DOHH2 (cell line): ENCODE measurements around the gene ATP10B.

Source experiments
- H3F3A ChIP-seq: fragments of 200-600 bp; sonication (generic), shearing (Covaris generic); 2 replicates; pipeline ENCODE4 v1.6.0; 2016; ENCODE audit warnings: antibody characterized with exemption, mild to moderate bottlenecking; ENCODE audit not compliant: control insufficient read depth, insufficient read depth
- H3K27ac ChIP-seq: fragments of 200-600 bp; sonication (generic); 2 replicates; pipeline ENCODE4 v1.5.1; 2014; ENCODE audit warnings: low read depth, mild to moderate bottlenecking, low read length, moderate library complexity
- H3K27me3 ChIP-seq: fragments of 200-600 bp; sonication (generic); 2 replicates; pipeline ENCODE4 v1.6.1; 2014; ENCODE audit warnings: mild to moderate bottlenecking, low read length, mixed read lengths; ENCODE audit not compliant: control insufficient read depth
- H3K36me3 ChIP-seq: fragments of 200-600 bp; sonication (generic); 2 replicates; pipeline ENCODE4 v1.6.1; 2014; ENCODE audit warnings: mild to moderate bottlenecking, low read length, moderate library complexity, mixed read lengths; ENCODE audit not compliant: control insufficient read depth
- H3K4me1 ChIP-seq: fragments of 200-600 bp; sonication (generic); 2 replicates; pipeline ENCODE4 v1.6.1; 2014; ENCODE audit warnings: mild to moderate bottlenecking, low read length, mixed read lengths; ENCODE audit not compliant: control insufficient read depth
- H3K4me2 ChIP-seq: fragments of 200-600 bp; sonication (generic); 2 replicates; pipeline ENCODE4 v1.6.0; 2014; ENCODE audit warnings: mild to moderate bottlenecking, low read length, moderate library complexity
- H3K4me3 ChIP-seq: fragments of 200-600 bp; sonication (generic); 2 replicates; pipeline ENCODE4 v1.5.1; 2014; ENCODE audit warnings: mild to moderate bottlenecking, low read length, mixed read lengths
- H3K79me2 ChIP-seq: fragments of 200-600 bp; sonication (generic); 2 replicates; pipeline ENCODE4 v1.6.1; 2014; ENCODE audit warnings: mild to moderate bottlenecking, low read length, mixed read lengths; ENCODE audit not compliant: control insufficient read depth
- H3K9me2 ChIP-seq: fragments of 200-600 bp; sonication (generic); replicated peaks from 2 replicates; pipeline ENCODE4 v1.6.1; 2014; ENCODE audit warnings: mild to moderate bottlenecking, low read length, mixed read lengths; ENCODE audit not compliant: control insufficient read depth
- H3K9me3 ChIP-seq: fragments of 200-600 bp; sonication (generic); 2 replicates; pipeline ENCODE4 v1.6.1; 2014; ENCODE audit warnings: antibody characterized with exemption, low read length, mixed read lengths; ENCODE audit not compliant: control insufficient read depth, insufficient read depth
- H4K20me1 ChIP-seq: fragments of 200-600 bp; sonication (generic); 2 replicates; pipeline ENCODE4 v1.6.0; 2014; ENCODE audit warnings: low read depth, mild to moderate bottlenecking, antibody characterized with exemption, low read length, moderate library complexity; ENCODE audit not compliant: control insufficient read depth, insufficient read depth
- EZH2phosphoT487 ChIP-seq: fragments of 200-600 bp; sonication (generic); IDR thresholded peaks from 2 replicates; pipeline ENCODE4 v1.6.1; 2017; ENCODE audit warnings: borderline replicate concordance, mild to moderate bottlenecking, antibody characterized with exemption, low read length, moderate library complexity, mixed read lengths
- TF ChIP-seq, protein P1 (sequence below): fragments of 200-600 bp; sonication (generic); IDR thresholded peaks from one replicate; pipeline ENCODE4 v1.5.1; 2014; ENCODE audit warnings: antibody characterized with exemption, mild to moderate bottlenecking, low read depth, low read length; ENCODE audit not compliant: poor library complexity, severe bottlenecking

The ATP10B gene

DNA sequence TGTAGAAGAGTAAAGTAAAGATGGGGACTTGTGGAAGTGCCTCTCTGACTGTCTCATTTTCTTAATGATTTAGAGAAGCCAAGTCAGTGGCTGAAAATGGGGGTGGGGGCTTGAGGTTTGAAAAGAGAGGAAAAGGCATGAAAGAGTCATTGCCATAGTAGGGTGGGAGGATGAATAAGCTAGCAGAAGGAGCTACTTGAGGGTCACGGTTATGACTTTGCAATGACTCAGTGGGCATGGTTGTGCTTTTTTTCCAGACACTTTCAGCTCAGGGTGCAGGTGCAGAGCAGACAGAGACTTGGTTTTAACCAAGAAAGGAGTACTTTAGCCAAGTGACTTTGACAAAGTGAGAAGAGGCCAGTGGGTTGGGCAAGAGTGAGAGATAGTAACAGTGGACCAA, 312.6 kb downstream of the ATP10B start:
- no peak overlapping the region for H3K4me3 ChIP-seq
- no peaks in the 10 kb centered on the region for H3K9me2 ChIP-seq
- no peak overlapping the region for H3K4me2 ChIP-seq
- H3K36me3 ChIP-seq: no peaks in the 10 kb centered on the region
- no peaks in the 10 kb centered on the region for H3K79me2 ChIP-seq
- TF ChIP-seq, protein P1, sequence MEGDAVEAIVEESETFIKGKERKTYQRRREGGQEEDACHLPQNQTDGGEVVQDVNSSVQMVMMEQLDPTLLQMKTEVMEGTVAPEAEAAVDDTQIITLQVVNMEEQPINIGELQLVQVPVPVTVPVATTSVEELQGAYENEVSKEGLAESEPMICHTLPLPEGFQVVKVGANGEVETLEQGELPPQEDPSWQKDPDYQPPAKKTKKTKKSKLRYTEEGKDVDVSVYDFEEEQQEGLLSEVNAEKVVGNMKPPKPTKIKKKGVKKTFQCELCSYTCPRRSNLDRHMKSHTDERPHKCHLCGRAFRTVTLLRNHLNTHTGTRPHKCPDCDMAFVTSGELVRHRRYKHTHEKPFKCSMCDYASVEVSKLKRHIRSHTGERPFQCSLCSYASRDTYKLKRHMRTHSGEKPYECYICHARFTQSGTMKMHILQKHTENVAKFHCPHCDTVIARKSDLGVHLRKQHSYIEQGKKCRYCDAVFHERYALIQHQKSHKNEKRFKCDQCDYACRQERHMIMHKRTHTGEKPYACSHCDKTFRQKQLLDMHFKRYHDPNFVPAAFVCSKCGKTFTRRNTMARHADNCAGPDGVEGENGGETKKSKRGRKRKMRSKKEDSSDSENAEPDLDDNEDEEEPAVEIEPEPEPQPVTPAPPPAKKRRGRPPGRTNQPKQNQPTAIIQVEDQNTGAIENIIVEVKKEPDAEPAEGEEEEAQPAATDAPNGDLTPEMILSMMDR: no peak
- no peak for TF ChIP-seq EZH2phosphoT487
- H3K9me3 ChIP-seq: no peaks in the 10 kb centered on the region
- no peak overlapping the region for H3K27ac ChIP-seq
- H3F3A ChIP-seq: no peaks in the 10 kb centered on the region
- no peaks in the 10 kb centered on the region for H3K4me1 ChIP-seq
- no peaks in the 10 kb centered on the region; the same call in 1 of the 2 replicates for H3K27me3 ChIP-seq
- H4K20me1 ChIP-seq: no peaks in the 10 kb centered on the region

DNA sequence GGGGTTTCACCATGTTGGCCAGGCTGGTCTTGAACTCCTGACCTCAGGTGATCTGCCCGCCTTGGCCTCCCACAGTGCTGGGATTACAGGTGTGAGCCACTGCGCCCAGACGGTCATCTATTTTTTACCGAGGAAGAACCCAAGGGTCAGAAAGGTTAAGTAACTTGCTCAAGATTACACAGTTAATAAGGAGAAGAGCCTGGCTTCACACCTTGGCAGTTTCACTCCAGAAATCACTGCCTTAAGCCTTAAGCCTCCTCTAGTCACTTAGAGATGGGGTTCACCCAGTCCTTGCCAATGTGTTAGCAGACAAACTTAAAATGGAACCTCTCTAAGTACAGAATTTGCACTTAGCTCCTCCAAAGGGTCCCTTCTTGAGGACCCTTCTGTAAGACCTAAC, 314.1 kb downstream of the ATP10B start:
- Histone ChIP-seq H4K20me1 (no peaks in the 10 kb centered on the region), H3K9me2 (no peaks in the 10 kb centered on the region), H3K9me3 (no peaks in the 10 kb centered on the region), H3K4me2 (no peak overlapping the region), H3K36me3 (no peaks in the 10 kb centered on the region), H3K4me3 (no peak overlapping the region), H3F3A (no peaks in the 10 kb centered on the region), H3K4me1 (no peaks in the 10 kb centered on the region), H3K27ac (no peak overlapping the region), H3K27me3 (no peaks in the 10 kb centered on the region; the same call in 1 of the 2 replicates), H3K79me2 (no peaks in the 10 kb centered on the region)
- no peak for TF ChIP-seq EZH2phosphoT487
- TF ChIP-seq, protein P1: no peak

DNA sequence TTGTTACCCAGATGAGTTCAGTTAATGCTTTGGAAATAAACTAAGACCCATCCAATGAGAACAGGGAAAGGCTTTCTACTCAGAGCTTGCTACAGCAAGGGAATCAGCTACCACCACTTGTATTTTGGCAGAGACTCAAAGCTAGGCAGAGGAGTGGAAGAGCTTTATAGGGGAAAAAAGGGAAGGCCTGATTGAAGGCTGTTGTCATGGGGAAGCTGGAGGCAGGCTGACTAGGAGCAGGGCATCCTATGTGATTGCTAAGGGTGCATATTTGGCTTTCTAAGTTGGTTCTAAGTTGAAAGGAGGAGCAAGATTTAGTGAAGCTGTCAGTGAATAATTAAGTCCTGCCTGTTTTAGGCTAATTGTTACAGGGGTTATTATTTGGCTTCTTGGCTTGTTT, 314.9 kb downstream of the ATP10B start:
- H3K4me2 ChIP-seq: no peak overlapping the region
- H3K36me3 ChIP-seq: no peaks in the 10 kb centered on the region
- H3K9me3 ChIP-seq: no peaks in the 10 kb centered on the region
- no peaks in the 10 kb centered on the region for H3F3A ChIP-seq
- no peaks in the 10 kb centered on the region; the same call in 1 of the 2 replicates for H3K27me3 ChIP-seq
- no peak for TF ChIP-seq EZH2phosphoT487
- TF ChIP-seq, protein P1: no peak
- no peak overlapping the region for H3K4me3 ChIP-seq
- H3K4me1 ChIP-seq: no peaks in the 10 kb centered on the region
- no peaks in the 10 kb centered on the region for H4K20me1 ChIP-seq
- H3K9me2 ChIP-seq: no peaks in the 10 kb centered on the region
- no peak overlapping the region for H3K27ac ChIP-seq
- no peaks in the 10 kb centered on the region for H3K79me2 ChIP-seq
